ENCODE measurements around the gene HAPLN1. TPM values are rescaled to one million over a fixed set of nuclear protein-coding genes. Genes with fewer than 3 reads are reported as not detected.

The HAPLN1 gene
- polyA plus RNA-seq, 3 donors = 2.9 to 7.3 (median 6.3) TPM

DNA sequence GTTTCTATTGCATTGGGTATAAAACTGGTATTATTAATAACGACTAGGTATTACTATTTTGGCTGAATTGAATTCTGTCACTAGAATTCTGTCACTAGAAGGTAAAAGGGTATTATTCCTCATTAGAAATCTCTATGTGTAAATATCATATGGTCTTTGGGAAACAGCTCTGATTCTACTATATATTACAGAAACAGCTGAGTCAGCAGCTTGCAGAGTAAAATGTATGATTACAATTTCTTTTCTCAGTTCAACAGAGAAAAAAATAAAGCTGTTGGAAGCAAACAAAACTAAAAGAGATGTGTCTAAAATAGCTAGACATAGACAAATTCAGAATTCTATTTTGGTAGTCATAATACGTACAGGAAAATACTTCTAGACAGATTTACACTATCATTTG lies 48.5 kb downstream of the HAPLN1 start:
- no peak for DNase-seq (ENCODE audit: extremely low read depth in 1 of 11, low read depth in 9 of 11, low spot score in 4 of 11)

DNA sequence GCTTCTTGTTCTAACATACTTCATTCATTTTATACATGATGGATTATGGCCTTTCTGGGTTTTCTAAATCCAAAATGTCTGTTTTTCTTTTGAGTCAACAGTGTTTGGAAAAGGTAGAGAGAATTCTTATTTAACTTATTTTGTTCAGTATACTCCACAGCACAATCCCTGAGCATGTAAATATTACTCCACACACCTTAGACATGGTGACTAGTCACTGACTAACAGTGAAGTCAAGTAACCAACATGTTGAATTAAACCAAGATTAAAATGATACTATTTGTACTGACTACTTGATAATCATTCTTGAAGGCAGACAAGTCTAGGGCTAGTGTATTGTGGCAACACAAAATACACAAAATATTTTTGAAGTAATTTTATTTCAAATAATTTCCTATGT lies 55.0 kb downstream of the HAPLN1 start:
- no peak for DNase-seq (ENCODE audit: extremely low read depth in 1 of 11, low read depth in 9 of 11, low spot score in 4 of 11)

DNA sequence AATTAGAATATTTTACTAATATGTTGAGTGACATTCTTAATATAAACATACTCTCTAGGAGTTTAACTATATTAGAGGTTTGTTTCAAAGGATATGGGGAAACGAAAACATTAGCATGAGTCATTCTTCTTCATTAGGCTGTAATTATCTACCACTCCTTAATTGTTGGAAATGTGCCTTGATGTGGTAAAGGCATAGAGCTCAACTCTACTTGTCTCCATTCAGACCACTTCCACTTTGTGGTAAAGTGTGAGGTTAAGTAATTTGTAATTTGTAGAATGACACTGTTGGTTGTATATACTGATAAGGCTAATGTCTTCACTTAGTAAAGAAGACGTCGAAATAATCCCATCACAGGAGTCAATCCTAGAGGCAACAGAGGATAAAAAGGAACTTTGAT lies 58.1 kb downstream of the HAPLN1 start:
- no peak for DNase-seq (ENCODE audit: extremely low read depth in 1 of 11, low read depth in 9 of 11, low spot score in 4 of 11)

DNA sequence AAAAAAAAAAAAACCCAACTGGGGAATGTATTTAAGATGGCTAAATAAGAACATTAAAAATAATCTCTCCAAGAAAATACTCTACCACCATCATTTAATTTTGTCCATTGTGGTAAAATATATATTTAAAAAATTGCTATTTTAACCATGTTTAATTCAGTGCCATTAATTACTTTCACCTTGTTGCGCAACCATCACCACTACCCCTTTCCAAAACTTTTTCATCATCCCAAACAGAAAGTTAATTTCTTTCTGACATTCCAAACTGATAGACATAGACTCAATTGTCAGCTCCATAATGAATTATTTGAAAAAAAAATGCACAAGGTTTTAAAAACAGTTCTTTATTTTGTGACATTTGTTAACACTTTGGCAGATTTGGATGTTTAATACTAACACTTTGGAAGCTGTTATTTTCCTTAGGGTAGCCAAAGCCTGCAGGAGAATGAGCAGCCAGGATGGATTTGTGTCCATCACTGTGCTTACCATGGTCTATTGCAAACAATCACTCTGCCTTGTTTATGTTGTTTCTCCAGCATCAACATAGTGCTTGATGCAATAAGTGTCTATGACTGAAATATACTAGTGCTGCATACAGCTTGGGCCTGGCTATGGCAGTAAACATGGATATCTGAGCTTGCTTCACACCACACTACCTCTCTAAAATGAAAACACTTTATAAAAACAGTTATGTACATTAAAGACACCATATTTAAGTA lies 62.7 kb downstream of the HAPLN1 start:
- no peak for DNase-seq (ENCODE audit: extremely low read depth in 1 of 11, low read depth in 9 of 11, low spot score in 4 of 11)

DNA sequence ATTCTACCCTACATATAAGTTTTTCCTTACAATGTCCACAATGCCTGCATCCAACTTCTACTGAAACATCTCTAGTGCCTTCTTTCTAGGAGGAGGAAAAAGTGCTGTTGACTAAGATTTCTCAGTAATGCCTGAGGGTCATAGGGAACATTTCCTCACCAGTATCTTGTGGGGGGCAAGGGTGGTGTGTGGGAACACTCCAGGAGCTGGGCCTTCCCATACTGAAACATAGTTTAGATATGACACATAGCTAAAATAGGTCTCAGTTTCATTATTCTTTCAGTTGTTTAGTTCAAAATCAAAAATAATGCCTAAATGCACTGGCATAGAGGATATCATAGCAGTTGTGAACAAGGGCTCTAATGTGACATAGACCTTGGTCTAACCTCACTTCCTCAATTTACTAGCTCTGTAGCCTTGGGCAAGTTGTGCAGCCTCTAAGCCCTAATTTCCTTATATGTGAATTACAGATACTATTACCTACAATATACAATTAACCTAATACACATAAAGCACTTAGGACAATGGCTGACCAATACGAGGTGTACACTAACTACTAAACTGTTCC lies 66.1 kb downstream of the HAPLN1 start:
- DNase-seq (ENCODE audit: extremely low read depth in 1 of 11, low read depth in 9 of 11, low spot score in 4 of 11) = no peak

DNA sequence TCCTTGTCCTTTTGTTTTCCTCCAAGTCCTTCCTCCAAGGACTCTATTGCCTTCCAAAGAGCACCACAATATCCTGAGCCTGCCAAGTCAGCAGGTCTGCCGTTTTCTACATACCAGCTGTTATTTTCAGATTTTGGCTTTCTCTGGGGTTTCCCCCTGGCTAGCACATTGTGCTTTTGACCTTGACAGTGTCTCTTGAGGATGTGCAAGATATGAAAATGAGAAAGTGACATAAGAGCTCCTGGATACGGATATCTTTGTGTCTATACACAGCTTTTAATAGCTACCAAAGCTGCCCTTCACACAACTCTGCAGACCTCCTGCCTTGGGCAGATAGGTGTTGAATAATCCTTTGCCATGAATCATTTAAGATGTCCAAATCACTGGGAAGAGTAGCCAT lies 67.0 kb downstream of the HAPLN1 start:
- DNase-seq (ENCODE audit: extremely low read depth in 1 of 11, low read depth in 9 of 11, low spot score in 4 of 11) = no peak

DNA sequence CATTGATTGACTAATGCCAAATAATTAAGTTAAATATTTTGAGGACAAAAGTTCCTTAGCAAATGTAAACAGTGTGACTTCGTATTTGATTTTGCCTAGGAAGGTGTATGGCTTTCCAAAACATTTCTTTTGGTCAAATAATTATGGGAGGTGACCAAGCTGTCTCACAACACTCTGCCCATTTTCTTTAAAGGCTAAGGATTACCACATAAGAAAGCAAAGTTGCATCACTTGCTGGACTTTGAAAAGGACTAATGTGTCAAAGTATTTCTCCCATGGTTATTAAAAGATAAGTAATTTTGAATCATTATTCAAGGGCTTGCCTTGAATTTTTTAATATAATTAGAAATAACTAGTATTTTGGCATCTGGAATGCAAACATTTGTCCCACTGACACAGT lies 74.7 kb downstream of the HAPLN1 start:
- no peak for DNase-seq (ENCODE audit: extremely low read depth in 1 of 11, low read depth in 9 of 11, low spot score in 4 of 11)

DNA sequence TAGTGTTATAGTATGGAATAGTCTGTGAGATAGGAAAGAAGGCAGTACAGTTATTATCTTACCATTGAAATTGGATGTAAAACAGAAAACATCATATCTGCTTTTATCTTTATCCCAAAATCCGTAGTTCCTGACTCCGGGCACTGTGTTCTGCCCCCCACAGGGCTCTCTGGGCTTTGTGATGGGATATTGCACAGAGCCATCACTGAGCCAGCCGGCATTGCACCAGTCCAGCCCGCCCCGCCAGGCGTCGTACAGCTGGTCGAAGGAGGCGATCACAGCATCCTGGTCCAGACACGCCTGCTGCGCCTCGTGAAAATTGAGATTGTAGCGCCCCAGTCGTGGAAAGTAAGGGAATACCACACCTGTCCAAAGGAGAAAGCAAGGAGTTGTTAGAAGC lies 76.4 kb downstream of the HAPLN1 start:
- DNase-seq (ENCODE audit: extremely low read depth in 1 of 11, low read depth in 9 of 11, low spot score in 4 of 11) = no peak

DNA sequence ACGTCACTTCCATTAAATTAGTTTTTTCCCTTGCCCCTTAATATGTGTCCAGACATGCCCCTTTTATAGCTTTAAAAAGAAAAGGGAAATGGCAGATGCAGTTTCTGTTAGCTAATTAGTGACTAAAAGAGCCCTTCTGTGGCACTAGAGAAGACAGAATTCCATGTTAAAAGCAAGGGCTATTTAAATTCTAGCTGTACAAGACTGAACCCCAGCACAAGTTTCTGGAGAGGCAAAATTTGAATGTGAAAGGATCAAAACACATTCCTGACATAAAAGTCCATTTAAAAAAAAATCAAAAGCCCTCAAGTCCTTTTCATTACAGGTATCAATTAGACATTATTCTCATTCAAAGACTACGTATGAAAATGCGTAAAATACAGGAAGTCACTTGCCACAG lies 78.7 kb downstream of the HAPLN1 start:
- DNase-seq (ENCODE audit: extremely low read depth in 1 of 11, low read depth in 9 of 11, low spot score in 4 of 11) = no peak

DNA sequence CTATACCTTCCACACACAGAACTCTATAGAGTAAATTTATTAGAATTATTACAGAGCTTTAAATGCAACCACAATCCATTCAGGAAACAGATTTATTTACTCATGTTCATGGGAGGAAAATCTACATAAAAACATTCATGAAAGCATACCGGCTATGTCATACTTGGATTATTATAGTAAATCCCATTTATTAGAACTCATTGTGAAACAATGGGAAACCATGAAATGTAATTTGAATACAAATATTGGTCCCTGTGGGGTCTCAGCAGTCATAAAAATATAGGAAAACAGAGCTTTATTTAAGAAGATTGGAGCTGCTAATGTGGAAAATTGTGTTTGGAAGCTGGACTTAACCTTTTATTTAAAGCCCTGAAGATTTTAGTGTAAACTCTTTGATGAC lies 80.7 kb downstream of the HAPLN1 start:
- peak in 4 of 11 donors; percentile 15 to 30 (median 18) for DNase-seq (ENCODE audit: extremely low read depth in 1 of 11, low read depth in 9 of 11, low spot score in 4 of 11)

DNA sequence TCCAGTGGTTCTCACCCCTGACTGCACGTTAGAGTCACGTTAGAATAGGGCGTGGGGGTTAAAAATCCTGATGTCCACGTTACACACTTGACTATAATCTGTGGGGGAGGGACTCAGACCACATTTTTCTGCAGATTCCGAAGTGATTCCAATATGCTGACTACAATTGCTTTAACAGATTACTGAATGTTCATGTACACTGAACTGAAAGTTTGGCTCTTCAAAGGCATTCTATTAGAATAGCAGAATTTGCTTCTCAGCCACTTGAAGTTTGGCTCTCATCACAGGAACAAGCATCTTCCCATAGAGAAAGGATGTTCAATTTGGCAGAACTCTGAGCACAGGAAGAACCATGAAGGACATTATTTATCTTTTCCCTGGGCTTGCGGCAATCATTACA lies 84.5 kb downstream of the HAPLN1 start:
- no peak for DNase-seq (ENCODE audit: extremely low read depth in 1 of 11, low read depth in 9 of 11, low spot score in 4 of 11)

DNA sequence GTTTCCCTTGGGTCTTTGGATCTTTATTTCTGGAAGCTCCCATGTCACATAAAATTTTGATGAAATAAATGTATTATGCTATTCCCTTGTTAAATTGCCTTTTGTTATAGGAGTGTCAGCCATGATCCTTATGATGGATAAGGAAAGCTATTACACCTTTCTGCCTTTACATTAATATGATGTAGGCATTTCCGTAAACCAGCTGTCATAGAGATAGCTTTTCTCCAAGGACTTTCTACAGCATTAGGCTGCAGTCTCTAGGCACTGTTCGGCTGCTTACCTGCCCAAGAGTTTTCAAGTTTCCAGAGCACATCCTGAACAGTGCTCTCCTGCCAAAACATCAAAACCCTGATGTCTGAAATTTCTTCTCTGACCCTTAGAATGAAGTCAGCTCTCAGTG lies 87.4 kb downstream of the HAPLN1 start:
- no peak for DNase-seq (ENCODE audit: extremely low read depth in 1 of 11, low read depth in 9 of 11, low spot score in 4 of 11)

DNA sequence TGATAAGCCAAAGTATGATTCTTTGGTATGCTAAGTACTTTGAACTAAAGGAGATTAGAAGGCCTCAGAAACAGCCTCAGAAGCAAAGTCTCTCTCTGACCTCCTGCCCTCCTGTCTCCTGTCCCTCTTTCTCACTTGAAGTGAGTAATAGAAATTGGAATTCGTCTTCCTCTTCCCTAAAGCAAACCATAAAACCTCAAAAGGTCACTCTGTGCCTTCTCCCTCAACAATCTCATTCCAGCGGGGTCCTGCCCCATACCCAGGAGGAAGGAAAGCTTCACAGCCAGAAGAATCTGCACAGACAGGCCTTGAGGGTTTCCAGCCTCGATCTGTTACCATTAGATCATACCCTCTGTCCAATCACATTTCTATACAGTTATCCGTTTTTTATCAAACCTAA lies 87.8 kb downstream of the HAPLN1 start:
- DNase-seq (ENCODE audit: extremely low read depth in 1 of 11, low read depth in 9 of 11, low spot score in 4 of 11) = no peak

DNA sequence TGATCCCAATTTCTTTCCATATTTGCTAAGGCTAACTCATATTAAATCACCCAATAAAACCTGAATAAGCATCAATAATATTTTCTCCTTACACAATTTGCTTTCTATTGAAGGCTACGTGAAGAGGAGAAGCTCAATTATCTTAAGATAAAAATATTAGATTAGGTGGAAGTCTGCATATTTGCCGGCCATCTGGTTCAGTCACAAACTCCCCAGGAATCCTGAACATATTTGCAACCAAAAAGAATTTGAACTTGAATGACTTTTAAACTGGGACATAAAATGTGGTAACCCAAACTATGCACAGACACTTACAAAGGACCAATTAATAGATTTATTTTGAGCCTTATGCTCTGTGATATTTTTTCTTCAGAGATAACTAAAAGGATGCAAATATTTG lies 92.3 kb downstream of the HAPLN1 start:
- DNase-seq (ENCODE audit: extremely low read depth in 1 of 11, low read depth in 9 of 11, low spot score in 4 of 11) = no peak

DNA sequence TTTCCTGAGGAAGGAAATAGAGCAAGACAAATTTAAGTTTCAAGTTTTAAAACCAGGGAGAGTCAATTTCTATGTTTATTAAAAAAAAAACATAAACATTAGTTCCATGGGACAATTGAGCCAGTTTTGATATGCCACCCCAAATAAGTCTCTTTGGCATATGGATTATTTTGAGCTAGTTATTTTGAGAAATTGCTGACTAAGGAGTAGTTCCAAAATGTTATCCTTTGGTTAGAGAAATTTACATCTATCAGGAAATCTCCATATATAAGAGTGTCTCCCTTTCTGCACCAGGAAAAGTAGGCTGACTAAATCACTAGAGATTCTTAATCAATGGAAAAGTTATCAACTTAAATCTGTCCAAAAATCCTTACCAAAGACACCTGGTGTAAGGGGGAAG lies 105.8 kb downstream of the HAPLN1 start:
- no peak for DNase-seq (ENCODE audit: extremely low read depth in 1 of 11, low read depth in 9 of 11, low spot score in 4 of 11)

DNA sequence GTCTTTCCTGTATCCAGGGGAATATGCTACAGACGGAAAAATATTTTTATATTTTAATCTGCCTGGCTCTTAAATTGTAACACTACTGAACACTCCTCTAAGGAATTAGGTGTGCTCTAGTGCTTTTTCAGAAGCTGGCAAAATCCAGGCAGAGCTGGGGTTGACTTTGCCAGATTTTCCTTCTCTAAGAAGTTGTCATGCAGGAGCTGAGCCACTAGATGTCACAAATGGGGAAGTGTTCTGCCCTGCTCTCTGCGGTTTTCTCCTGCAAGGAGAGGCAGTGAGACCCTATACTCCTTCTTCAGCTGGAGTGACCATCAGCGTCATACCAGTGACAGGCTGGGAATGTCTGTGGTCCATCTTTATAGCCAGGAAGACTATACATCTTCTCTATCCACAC lies 112.5 kb downstream of the HAPLN1 start:
- DNase-seq (ENCODE audit: extremely low read depth in 1 of 11, low read depth in 9 of 11, low spot score in 4 of 11) = peak in 10 of 11 donors; percentile 8 to 28 (median 18)

DNA sequence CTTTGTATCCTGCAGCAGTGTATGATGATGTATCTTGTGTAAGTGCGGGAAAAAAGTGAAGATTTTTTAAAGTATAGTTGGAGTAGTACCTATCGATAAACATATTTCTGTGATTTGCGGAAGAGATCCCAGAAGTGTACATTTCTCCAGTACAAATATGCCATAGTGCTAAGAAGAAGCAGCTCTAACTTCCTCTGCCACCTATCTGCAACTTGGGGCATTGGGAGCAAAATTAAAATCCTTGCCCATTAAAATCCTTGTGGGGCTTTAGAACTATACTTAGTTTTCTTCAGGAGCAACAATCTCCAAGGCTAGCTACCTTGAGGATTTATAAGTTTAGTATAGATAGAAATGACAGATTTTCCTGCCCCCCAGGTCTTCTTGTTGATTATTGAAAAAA lies 125.4 kb downstream of the HAPLN1 start:
- DNase-seq (ENCODE audit: extremely low read depth in 1 of 11, low read depth in 9 of 11, low spot score in 4 of 11) = no peak

DNA sequence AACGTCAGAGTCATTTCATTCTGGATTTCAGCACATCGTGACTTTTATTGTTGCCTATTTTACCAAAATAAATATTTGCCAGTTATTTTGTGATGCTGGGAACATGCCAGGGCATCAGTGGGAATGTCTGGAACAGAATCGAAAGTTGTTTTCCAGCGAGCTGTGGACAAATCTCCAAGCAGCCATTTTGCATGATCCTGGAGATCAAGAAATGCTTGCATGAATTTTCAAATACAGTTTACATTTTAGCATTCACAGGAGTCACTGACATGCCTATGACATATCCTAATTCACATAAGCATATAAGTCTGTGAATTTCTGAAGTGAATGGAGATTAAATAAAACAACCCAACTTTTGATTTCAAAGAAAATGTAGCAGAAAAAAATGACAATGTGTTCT lies 129.7 kb downstream of the HAPLN1 start:
- no peak for DNase-seq (ENCODE audit: extremely low read depth in 1 of 11, low read depth in 9 of 11, low spot score in 4 of 11)

DNA sequence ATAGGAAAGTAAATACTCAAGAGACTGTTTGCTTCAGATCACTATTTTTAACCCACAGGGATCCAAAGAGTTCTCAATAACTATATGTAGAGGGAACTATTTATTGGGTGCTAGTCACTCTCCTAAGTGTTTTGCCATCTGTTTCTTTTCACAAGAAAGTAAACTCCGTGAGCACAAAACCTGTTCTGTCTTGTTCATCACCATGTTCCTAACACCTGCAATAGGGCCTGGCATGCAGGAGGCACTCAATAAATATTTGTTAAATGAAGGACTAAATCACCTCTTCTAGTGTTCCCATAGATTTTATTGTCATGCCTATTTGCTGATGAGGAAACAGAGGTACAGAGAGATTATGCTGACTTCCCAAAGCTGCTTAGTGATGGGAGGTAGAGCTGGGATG lies 130.9 kb downstream of the HAPLN1 start:
- no peak for DNase-seq (ENCODE audit: extremely low read depth in 1 of 11, low read depth in 9 of 11, low spot score in 4 of 11)

Data from renal cortex interstitium (tissue), 11 donors.